Body of pancreas (tissue), 4 donors: ENCODE measurements around the gene GGT7.

Experiments used
- POLR2A ChIP-seq, 3 donors: fragments of 450-650 bp; IDR thresholded peaks; one replicate each; pipeline ENCODE4 v1.6.1; 2016; ENCODE audit warnings: antibody characterized with exemption in 3 of 3, mild to moderate bottlenecking in 2 of 3
- TF ChIP-seq, protein P1 (sequence below), 7 experiments: fragments of 450-650 bp in 4 of 7; fragments of 200-600 bp in 3 of 7; sonication (generic) in 3 of 7; IDR thresholded peaks; one replicate each; pipeline ENCODE4 v1.5.1; 2016 to 2019; ENCODE audit warnings: antibody characterized with exemption in 7 of 7

DNA sequence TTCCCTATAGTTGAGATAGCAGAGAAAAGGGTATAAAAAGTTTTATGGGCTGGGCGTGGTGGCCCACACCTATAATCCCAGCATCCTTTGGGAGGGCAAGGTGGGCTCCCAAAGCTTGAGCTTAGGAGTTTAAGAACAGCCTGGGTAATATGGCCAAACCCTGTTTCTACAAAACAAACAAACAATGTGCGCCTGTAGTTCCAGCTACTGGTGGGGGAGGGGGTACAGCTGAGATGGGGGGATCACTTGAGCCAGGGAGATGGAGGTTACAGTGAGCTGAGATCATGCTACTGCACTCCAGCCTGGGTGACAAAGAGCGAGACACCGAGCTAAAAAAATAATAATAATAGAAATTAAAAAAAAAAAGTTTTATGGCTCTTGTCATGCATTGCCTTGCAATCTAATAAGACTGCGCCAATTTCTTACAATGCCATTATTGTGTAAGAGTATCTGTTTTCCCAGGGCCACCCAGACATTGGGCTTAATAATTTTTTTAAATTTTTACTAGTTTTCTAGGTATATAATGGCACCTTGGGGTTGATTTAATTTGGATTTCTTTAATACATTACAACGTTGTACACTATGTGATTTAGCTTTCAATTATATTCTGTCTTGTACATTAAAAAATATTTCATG lies 7.7 kb upstream of the GGT7 start:
- no peak for TF ChIP-seq POLR2A (IDR thresholded peaks at IDR 0.05)
- TF ChIP-seq, protein P1, sequence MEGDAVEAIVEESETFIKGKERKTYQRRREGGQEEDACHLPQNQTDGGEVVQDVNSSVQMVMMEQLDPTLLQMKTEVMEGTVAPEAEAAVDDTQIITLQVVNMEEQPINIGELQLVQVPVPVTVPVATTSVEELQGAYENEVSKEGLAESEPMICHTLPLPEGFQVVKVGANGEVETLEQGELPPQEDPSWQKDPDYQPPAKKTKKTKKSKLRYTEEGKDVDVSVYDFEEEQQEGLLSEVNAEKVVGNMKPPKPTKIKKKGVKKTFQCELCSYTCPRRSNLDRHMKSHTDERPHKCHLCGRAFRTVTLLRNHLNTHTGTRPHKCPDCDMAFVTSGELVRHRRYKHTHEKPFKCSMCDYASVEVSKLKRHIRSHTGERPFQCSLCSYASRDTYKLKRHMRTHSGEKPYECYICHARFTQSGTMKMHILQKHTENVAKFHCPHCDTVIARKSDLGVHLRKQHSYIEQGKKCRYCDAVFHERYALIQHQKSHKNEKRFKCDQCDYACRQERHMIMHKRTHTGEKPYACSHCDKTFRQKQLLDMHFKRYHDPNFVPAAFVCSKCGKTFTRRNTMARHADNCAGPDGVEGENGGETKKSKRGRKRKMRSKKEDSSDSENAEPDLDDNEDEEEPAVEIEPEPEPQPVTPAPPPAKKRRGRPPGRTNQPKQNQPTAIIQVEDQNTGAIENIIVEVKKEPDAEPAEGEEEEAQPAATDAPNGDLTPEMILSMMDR (IDR thresholded peaks at IDR 0.05) = no peak
